Hematopoietic multipotent progenitor cell (in vitro differentiated cells): ENCODE data around the gene CLIC5. TPM values are rescaled to one million over a fixed set of nuclear protein-coding genes. Genes with fewer than 3 reads are reported as not detected.

Experiments used
- DNase-seq, 3 donors: peaks; one replicate each; pipeline ENCODE4 v3.0.0-alpha.2; 2011 to 2015; ENCODE audit warnings: low read depth in 2 of 3, low spot score in 2 of 3
- total RNA-seq: library from RNA; depleted of rRNA; stranded (reverse); fragments of >200 nt; gene quantifications from one replicate; pipeline ENCODE4 v1.2.3, GENCODE V29; 2012

Gene CLIC5
- total RNA-seq, 1 donor, result under 0.01 TPM

- DNase-seq, result no peak
Observed at GRCh38 chr6:46000905-46001304, 14.8 kb downstream of the CLIC5 start.

GRCh38 chr6:45998524-45998923 is 17.1 kb downstream of the CLIC5 start:
- DNase-seq, result no peak

GRCh38 chr6:45997875-45998506 is 17.7 kb downstream of the CLIC5 start:
- no peak for DNase-seq

GRCh38 chr6:45991189-45991588 is 24.5 kb downstream of the CLIC5 start:
- no peak for DNase-seq

GRCh38 chr6:45990162-45990561 is 25.5 kb downstream of the CLIC5 start:
- DNase-seq, result no peak

GRCh38 chr6:45988635-45989034 is 27.0 kb downstream of the CLIC5 start:
- no peak for DNase-seq

GRCh38 chr6:45987856-45988255 is 27.8 kb downstream of the CLIC5 start:
- DNase-seq, result no peak

- DNase-seq, result no peak
Observed at GRCh38 chr6:45986746-45987274, 28.9 kb downstream of the CLIC5 start.

- no peak for DNase-seq
Observed at GRCh38 chr6:45984788-45985425, 30.8 kb downstream of the CLIC5 start.

- no peak for DNase-seq
Observed at GRCh38 chr6:45984347-45984746, 31.3 kb downstream of the CLIC5 start.

- DNase-seq, result no peak
Observed at GRCh38 chr6:45983062-45983461, 32.6 kb downstream of the CLIC5 start.

- DNase-seq, result no peak
Observed at GRCh38 chr6:45982280-45983036, 33.2 kb downstream of the CLIC5 start.

GRCh38 chr6:45981046-45981445 is 34.6 kb downstream of the CLIC5 start:
- no peak for DNase-seq

- DNase-seq, result no peak
Observed at GRCh38 chr6:45979311-45979710, 36.3 kb downstream of the CLIC5 start.

GRCh38 chr6:45974596-45974995 is 41.1 kb downstream of the CLIC5 start:
- no peak for DNase-seq

- DNase-seq, result no peak
Observed at GRCh38 chr6:45972795-45973503, 42.7 kb downstream of the CLIC5 start.

- no peak for DNase-seq
Observed at GRCh38 chr6:45971287-45971686, 44.4 kb downstream of the CLIC5 start.

GRCh38 chr6:45970326-45970725 is 45.3 kb downstream of the CLIC5 start:
- peak in 1 of 3 donors; percentile 4 for DNase-seq

- DNase-seq, result no peak
Observed at GRCh38 chr6:45969883-45970282, 45.8 kb downstream of the CLIC5 start.

GRCh38 chr6:45969026-45969425 is 46.6 kb downstream of the CLIC5 start:
- no peak for DNase-seq

- no peak for DNase-seq
Observed at GRCh38 chr6:45967363-45967762, 48.3 kb downstream of the CLIC5 start.
